ENCODE results near the gene MRTFA.

- no peak for TF ChIP-seq EZH2 (IDR thresholded peaks at IDR 0.05)
- TF ChIP-seq CTCF (IDR thresholded peaks at IDR 0.05) = no peak
- no peak for TF ChIP-seq EZH2phosphoT487 (IDR thresholded peaks at IDR 0.05)
Observed at GRCh38 chr22:40368836-40369235, 267.7 kb downstream of the MRTFA start.
